ENCODE measurements around the gene FBXW2.
A peak's percentile ranks its signal among the peaks of the same experiment; 100 is the strongest.
"Not testable (repeated sequence)": the region's sequence is repeated elsewhere in the genome, so short reads cannot be mapped to it uniquely, and the experiment has no call there.

The FBXW2 gene

GRCh38 chr9:120792898-120793765 is at the start of gene FBXW2:
TSS of gene FBXW2 (minus strand) at chr9:120793416. CDS start at chr9:120788258, 5,158 bp downstream.
- DNase-seq, result peak; percentile 31 to 95 (median 87)

GRCh38 chr9:120841930-120842684 is 48.9 kb upstream of the FBXW2 start:
- peak in 3 of 51 donors; percentile 18 to 51 (median 23) for DNase-seq

- DNase-seq, result no peak
These were observed 45.9 kb upstream of the FBXW2 start for GRCh38 chr9:120839146-120839545.

- DNase-seq, result no peak
These were observed 44.7 kb upstream of the FBXW2 start for GRCh38 chr9:120837921-120838320.

- no peak for DNase-seq
These were observed 40.1 kb upstream of the FBXW2 start for GRCh38 chr9:120833325-120833724.

GRCh38 chr9:120832807-120833206 is 39.6 kb upstream of the FBXW2 start:
- DNase-seq, result no peak

GRCh38 chr9:120830865-120831264 is 37.6 kb upstream of the FBXW2 start:
- no peak for DNase-seq

- no peak for DNase-seq
These were observed 36.9 kb upstream of the FBXW2 start for GRCh38 chr9:120830151-120830550.

GRCh38 chr9:120829650-120830049 is 36.4 kb upstream of the FBXW2 start:
- no peak for DNase-seq

GRCh38 chr9:120820095-120820494 is 26.9 kb upstream of the FBXW2 start:
- DNase-seq, result no peak

- no peak for DNase-seq
These were observed 25.4 kb upstream of the FBXW2 start for GRCh38 chr9:120818595-120818994.

- no peak for DNase-seq
These were observed 21.9 kb upstream of the FBXW2 start for GRCh38 chr9:120815075-120815474.

- no peak for DNase-seq
These were observed 15.7 kb upstream of the FBXW2 start for GRCh38 chr9:120808931-120809330.

GRCh38 chr9:120807607-120808379 is 14.6 kb upstream of the FBXW2 start:
- no peak for DNase-seq

- DNase-seq, result not testable (repeated sequence)
These were observed 11.7 kb upstream of the FBXW2 start for GRCh38 chr9:120804784-120805363.

- no peak for DNase-seq
These were observed 8.2 kb upstream of the FBXW2 start for GRCh38 chr9:120801441-120801840.

- DNase-seq, result no peak
These were observed 2.1 kb downstream of the FBXW2 start for GRCh38 chr9:120791161-120791560.

GRCh38 chr9:120787933-120788332 is 5.3 kb downstream of the FBXW2 start:
- no peak for DNase-seq

- DNase-seq, result no peak
These were observed 9.6 kb downstream of the FBXW2 start for GRCh38 chr9:120783602-120784047.

GRCh38 chr9:120781236-120781635 is 12.0 kb downstream of the FBXW2 start:
- DNase-seq, result no peak

GRCh38 chr9:120780367-120780766 is 12.8 kb downstream of the FBXW2 start:
- no peak for DNase-seq

Data from hypothalamus (tissue), 51 donors.